ENCODE data around the gene C2orf42.
"Not testable (repeated sequence)": the region's sequence is repeated elsewhere in the genome, so short reads cannot be mapped to it uniquely, and the experiment has no call there.

The C2orf42 gene

DNA sequence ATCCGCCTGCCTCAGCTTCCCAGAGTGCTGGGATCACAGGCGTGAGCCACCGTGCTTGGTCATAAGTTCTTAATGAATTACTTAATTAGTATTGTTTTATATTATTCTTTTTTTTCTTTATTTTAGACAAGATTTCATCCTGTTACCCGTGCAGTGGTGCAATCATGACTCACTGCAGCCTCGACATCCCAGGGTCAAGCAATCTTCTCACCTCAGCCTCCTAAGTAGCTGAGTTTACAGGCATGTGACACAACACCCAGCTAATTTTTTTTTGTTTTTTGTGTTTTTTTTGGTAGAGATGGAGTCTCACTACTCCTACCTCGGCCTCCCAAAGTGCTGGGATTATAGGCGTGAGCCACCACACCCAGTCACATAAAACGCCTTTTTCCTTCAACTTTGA is 17.3 kb downstream of the C2orf42 start:
- Histone ChIP-seq H3K9me3 (ENCODE audit: insufficient read depth, low read depth, low read length) (no peaks in the 10 kb centered on the region), H3K36me3 (ENCODE audit: insufficient read depth, low read length) (no peaks in the 10 kb centered on the region), H2AFZ (ENCODE audit: low read length) (no peak overlapping the region), H3K27me3 (ENCODE audit: insufficient read depth, low read length, poor library complexity, severe bottlenecking) (no peaks in the 10 kb centered on the region), H3K4me3 (ENCODE audit: low read length, poor library complexity, severe bottlenecking) (no peak overlapping the region), H3F3A (ENCODE audit: low read depth) (no peaks in the 10 kb centered on the region), H3K4me1 (ENCODE audit: insufficient read depth, low read length, poor library complexity, severe bottlenecking) (no peaks in the 10 kb centered on the region), H3K79me2 (ENCODE audit: insufficient read depth, low read length) (no peaks in the 10 kb centered on the region), H3K4me2 (ENCODE audit: low read depth, low read length, poor library complexity, severe bottlenecking) (no peak overlapping the region), H3K9me2 (replicated peaks; ENCODE audit: low read depth, low read length) (no peaks in the 10 kb centered on the region), H4K20me1 (ENCODE audit: insufficient read depth, low read length, poor library complexity, severe bottlenecking) (no peaks in the 10 kb centered on the region), H3K9ac (ENCODE audit: low read depth, low read length, poor library complexity, severe bottlenecking) (no peak overlapping the region)
- TF ChIP-seq, protein P1, sequence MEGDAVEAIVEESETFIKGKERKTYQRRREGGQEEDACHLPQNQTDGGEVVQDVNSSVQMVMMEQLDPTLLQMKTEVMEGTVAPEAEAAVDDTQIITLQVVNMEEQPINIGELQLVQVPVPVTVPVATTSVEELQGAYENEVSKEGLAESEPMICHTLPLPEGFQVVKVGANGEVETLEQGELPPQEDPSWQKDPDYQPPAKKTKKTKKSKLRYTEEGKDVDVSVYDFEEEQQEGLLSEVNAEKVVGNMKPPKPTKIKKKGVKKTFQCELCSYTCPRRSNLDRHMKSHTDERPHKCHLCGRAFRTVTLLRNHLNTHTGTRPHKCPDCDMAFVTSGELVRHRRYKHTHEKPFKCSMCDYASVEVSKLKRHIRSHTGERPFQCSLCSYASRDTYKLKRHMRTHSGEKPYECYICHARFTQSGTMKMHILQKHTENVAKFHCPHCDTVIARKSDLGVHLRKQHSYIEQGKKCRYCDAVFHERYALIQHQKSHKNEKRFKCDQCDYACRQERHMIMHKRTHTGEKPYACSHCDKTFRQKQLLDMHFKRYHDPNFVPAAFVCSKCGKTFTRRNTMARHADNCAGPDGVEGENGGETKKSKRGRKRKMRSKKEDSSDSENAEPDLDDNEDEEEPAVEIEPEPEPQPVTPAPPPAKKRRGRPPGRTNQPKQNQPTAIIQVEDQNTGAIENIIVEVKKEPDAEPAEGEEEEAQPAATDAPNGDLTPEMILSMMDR (conservative IDR thresholded peaks at IDR 0.05; ENCODE audit: low read length): no peak
- TF ChIP-seq EZH2phosphoT487 (IDR thresholded peaks at IDR 0.05; ENCODE audit: borderline replicate concordance): no peak

DNA sequence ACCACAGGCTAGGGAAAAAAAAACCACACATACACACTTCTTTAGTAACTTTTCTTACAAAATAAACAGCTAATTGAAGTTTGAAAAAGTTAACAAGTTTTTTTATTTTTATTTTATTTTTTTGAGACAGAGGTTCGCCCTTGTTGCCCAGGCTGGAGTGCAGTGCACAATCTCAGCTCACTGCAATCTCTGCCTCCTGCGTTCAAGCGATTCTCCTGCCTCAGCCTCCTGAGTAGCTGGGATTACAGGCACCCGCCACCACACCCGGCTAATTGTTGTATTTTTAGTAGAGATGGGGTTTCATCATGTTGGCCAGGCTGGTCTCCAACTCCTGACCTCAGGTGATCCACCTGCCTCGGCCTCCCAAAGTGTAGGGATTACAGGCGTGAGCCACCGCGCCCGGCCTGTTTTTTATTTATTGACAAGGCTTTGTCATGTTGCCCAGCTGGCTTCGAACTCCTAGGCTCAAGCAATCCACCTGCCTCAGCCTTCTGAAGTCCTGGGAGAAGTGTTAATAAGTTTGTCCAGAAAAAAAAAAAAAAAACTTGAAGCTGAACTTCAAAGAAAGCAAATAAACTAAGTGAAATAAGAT is 21.1 kb downstream of the C2orf42 start:
- H4K20me1 ChIP-seq (ENCODE audit: insufficient read depth, low read length, poor library complexity, severe bottlenecking); H3K9ac ChIP-seq (ENCODE audit: low read depth, low read length, poor library complexity, severe bottlenecking); H2AFZ ChIP-seq (ENCODE audit: low read length); H3K4me3 ChIP-seq (ENCODE audit: low read length, poor library complexity, severe bottlenecking); H3K27me3 ChIP-seq (ENCODE audit: insufficient read depth, low read length, poor library complexity, severe bottlenecking); H3K9me2 ChIP-seq (replicated peaks; ENCODE audit: low read depth, low read length); H3K9me3 ChIP-seq (ENCODE audit: insufficient read depth, low read depth, low read length); H3K36me3 ChIP-seq (ENCODE audit: insufficient read depth, low read length); H3F3A ChIP-seq (ENCODE audit: low read depth); H3K4me2 ChIP-seq (ENCODE audit: low read depth, low read length, poor library complexity, severe bottlenecking); H3K79me2 ChIP-seq (ENCODE audit: insufficient read depth, low read length); H3K4me1 ChIP-seq (ENCODE audit: insufficient read depth, low read length, poor library complexity, severe bottlenecking): not testable (repeated sequence)

DNA sequence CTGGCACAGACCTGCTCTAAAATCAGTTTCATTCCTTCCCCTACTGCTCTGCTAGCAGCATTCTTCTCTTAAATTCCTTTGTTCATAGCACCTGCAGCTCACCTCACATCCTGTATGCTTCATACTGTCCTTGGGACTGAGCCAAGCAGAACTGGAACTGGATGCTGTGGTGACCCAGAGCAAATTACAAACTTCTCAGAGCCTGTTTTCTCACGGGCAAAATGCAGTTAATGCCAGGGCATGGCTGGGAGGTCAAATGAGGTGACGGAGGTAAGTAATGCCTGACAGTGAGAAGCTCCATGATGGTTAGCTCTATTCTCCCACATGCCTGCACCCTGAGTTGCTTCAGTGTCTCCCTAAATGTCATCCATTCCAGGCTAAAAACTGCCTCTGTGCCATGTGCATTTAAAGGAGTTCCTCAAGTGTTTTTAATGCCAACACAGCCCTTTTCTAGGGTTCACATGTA is 29.7 kb downstream of the C2orf42 start:
- Histone ChIP-seq H3K36me3 (ENCODE audit: insufficient read depth, low read length) (peaks cover 10% of the 10 kb centered on the region; the same call in 1 of the 2 replicates), H3K27me3 (ENCODE audit: insufficient read depth, low read length, poor library complexity, severe bottlenecking) (no peaks in the 10 kb centered on the region), H3F3A (ENCODE audit: low read depth) (no peaks in the 10 kb centered on the region), H3K4me2 (ENCODE audit: low read depth, low read length, poor library complexity, severe bottlenecking) (no peak overlapping the region), H3K79me2 (ENCODE audit: insufficient read depth, low read length) (no peaks in the 10 kb centered on the region), H3K9ac (ENCODE audit: low read depth, low read length, poor library complexity, severe bottlenecking) (no peak overlapping the region), H3K4me3 (ENCODE audit: low read length, poor library complexity, severe bottlenecking) (no peak overlapping the region), H3K4me1 (ENCODE audit: insufficient read depth, low read length, poor library complexity, severe bottlenecking) (no peaks in the 10 kb centered on the region), H4K20me1 (ENCODE audit: insufficient read depth, low read length, poor library complexity, severe bottlenecking) (no peaks in the 10 kb centered on the region), H3K9me2 (replicated peaks; ENCODE audit: low read depth, low read length) (no peaks in the 10 kb centered on the region), H3K9me3 (ENCODE audit: insufficient read depth, low read depth, low read length) (no peaks in the 10 kb centered on the region), H2AFZ (ENCODE audit: low read length) (no peak overlapping the region)
- no peak for TF ChIP-seq EZH2phosphoT487 (IDR thresholded peaks at IDR 0.05; ENCODE audit: borderline replicate concordance)
- TF ChIP-seq, protein P1 (conservative IDR thresholded peaks at IDR 0.05; ENCODE audit: low read length): no peak

DNA sequence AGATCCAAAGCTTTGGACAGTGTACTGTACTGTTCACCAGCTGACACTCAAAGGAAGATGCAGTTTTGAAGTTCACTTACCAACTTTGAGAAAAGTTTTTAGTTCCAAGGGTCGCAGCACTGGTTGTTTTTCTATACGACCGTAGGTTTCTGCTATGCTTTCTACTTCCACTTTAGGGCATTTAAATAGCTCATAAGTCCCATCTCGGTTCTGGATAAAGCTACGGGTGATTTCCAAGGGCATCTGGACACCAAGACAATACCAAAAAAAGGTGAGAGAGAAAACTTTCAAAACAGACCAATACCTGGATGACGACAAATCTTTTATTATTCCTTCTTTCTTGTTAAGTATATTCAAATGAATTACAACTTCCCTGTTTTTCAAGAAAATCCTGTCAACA is 30.3 kb downstream of the C2orf42 start:
- H3K36me3 ChIP-seq (ENCODE audit: insufficient read depth, low read length): peaks cover 8% of the 10 kb centered on the region; the same call in 1 of the 2 replicates
- H3F3A ChIP-seq (ENCODE audit: low read depth): no peaks in the 10 kb centered on the region
- no peaks in the 10 kb centered on the region for H3K79me2 ChIP-seq (ENCODE audit: insufficient read depth, low read length)
- no peaks in the 10 kb centered on the region for H3K27me3 ChIP-seq (ENCODE audit: insufficient read depth, low read length, poor library complexity, severe bottlenecking)
- no peaks in the 10 kb centered on the region for H4K20me1 ChIP-seq (ENCODE audit: insufficient read depth, low read length, poor library complexity, severe bottlenecking)
- H3K4me2 ChIP-seq (ENCODE audit: low read depth, low read length, poor library complexity, severe bottlenecking): no peak overlapping the region
- no peaks in the 10 kb centered on the region for H3K4me1 ChIP-seq (ENCODE audit: insufficient read depth, low read length, poor library complexity, severe bottlenecking)
- H3K4me3 ChIP-seq (ENCODE audit: low read length, poor library complexity, severe bottlenecking): no peak overlapping the region
- no peak for TF ChIP-seq EZH2phosphoT487 (IDR thresholded peaks at IDR 0.05; ENCODE audit: borderline replicate concordance)
- TF ChIP-seq, protein P1 (conservative IDR thresholded peaks at IDR 0.05; ENCODE audit: low read length): no peak
- no peaks in the 10 kb centered on the region for H3K9me2 ChIP-seq (replicated peaks; ENCODE audit: low read depth, low read length)
- no peak overlapping the region for H3K9ac ChIP-seq (ENCODE audit: low read depth, low read length, poor library complexity, severe bottlenecking)
- H3K9me3 ChIP-seq (ENCODE audit: insufficient read depth, low read depth, low read length): no peaks in the 10 kb centered on the region
- no peak overlapping the region for H2AFZ ChIP-seq (ENCODE audit: low read length)

DNA sequence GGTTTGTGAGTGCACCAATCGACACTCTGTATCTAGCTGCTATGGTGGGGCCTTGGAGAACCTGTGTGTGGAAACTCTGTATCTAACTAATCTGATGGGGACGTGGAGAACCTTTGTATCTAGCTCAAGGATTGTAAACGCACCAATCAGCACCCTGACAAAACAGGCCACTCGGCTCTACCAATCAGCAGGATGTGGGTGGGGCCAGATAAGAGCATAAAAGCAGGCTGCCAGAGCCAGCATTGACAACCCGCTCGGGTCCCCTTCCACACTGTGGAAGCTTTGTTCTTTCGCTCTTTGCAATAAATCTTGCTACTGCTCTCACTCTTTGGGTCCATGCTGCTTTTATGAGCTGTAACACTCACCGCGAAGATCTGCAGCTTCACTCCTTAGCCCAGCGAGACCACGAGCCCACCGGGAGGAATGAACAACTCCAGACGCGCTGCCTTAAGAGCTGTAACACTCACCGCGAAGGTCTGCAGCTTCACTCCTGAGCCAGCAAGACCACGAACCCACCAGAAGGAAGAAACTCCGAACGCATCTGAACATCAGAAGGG is 41.6 kb downstream of the C2orf42 start:
- H2AFZ ChIP-seq (ENCODE audit: low read length); H3K9me3 ChIP-seq (ENCODE audit: insufficient read depth, low read depth, low read length); H3K9me2 ChIP-seq (replicated peaks; ENCODE audit: low read depth, low read length); H3K36me3 ChIP-seq (ENCODE audit: insufficient read depth, low read length); H3F3A ChIP-seq (ENCODE audit: low read depth); H3K27me3 ChIP-seq (ENCODE audit: insufficient read depth, low read length, poor library complexity, severe bottlenecking); H3K4me3 ChIP-seq (ENCODE audit: low read length, poor library complexity, severe bottlenecking); H3K4me1 ChIP-seq (ENCODE audit: insufficient read depth, low read length, poor library complexity, severe bottlenecking); H3K9ac ChIP-seq (ENCODE audit: low read depth, low read length, poor library complexity, severe bottlenecking); H3K4me2 ChIP-seq (ENCODE audit: low read depth, low read length, poor library complexity, severe bottlenecking); H4K20me1 ChIP-seq (ENCODE audit: insufficient read depth, low read length, poor library complexity, severe bottlenecking); H3K79me2 ChIP-seq (ENCODE audit: insufficient read depth, low read length): not testable (repeated sequence)

Data from Loucy (cell line).